Mesothelial cell of epicardium (in vitro differentiated cells): Measurements from ENCODE around the gene SH3RF2. TPM values are rescaled to one million over a fixed set of nuclear protein-coding genes. Genes with fewer than 3 reads are reported as not detected.

Source experiments
- DNase-seq, 2 experiments: peaks; one replicate each; pipeline ENCODE4 v3.0.0; 2021; ENCODE audit warnings: low spot score in 2 of 2; ENCODE audit not compliant: unreplicated experiment in 2 of 2
- H3K27ac Mint-ChIP-seq: 2 replicates; pipeline ENCODE4 v1.8.0; 2021; ENCODE audit warnings: mixed read lengths
- H3K27me3 Mint-ChIP-seq: 2 replicates; pipeline ENCODE4 v1.8.0; 2021; ENCODE audit warnings: low read depth, mixed read lengths
- H3K36me3 Mint-ChIP-seq: 2 replicates; pipeline ENCODE4 v1.8.0; 2021; ENCODE audit warnings: mixed read lengths
- H3K4me1 Mint-ChIP-seq: 2 replicates; pipeline ENCODE4 v1.8.0; 2021; ENCODE audit warnings: mixed read lengths
- H3K4me3 Mint-ChIP-seq: 2 replicates; pipeline ENCODE4 v1.8.0; 2021; ENCODE audit warnings: mild to moderate bottlenecking, moderate library complexity, mixed read lengths
- H3K9me3 Mint-ChIP-seq: 2 replicates; pipeline ENCODE4 v1.8.0; 2021; ENCODE audit warnings: mixed read lengths
- total RNA-seq: library from RNA; stranded (reverse); gene quantifications from 3 replicates; pipeline ENCODE4 v1.2.1, GENCODE V29; 2021
- TF ChIP-seq, protein P1 (sequence below): fragments of 200-600 bp; sonication (generic); IDR thresholded peaks from one replicate; pipeline ENCODE4 v1.5.0; 2021; ENCODE audit warnings: antibody characterized with exemption; ENCODE audit not compliant: unreplicated experiment

SH3RF2 gene
- total RNA-seq, 1 donor from 2014 or later, result 3.2 TPM

DNA sequence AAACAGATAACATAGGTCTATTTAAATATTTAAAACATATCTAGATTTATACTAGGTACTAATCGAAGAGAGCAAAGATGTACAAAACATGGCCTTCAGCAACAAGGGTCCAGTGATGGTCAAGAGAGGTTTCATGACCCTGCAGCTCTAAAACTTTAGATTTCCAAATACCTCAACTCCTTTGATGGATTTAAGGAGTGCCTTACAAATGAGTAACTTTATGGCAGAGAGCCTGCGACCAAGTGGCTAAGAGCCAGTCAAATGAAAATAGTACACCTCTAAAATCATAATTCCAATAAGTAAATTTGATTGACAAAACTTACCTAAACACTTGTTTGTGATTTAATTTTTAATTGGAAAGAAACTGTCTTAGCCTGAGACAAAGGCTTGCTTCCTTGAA lies 4.7 kb upstream of the SH3RF2 start:
- no peaks in the 10 kb centered on the region for H3K36me3 Mint-ChIP-seq
- no peaks in the 10 kb centered on the region for H3K9me3 Mint-ChIP-seq
- no peaks in the 10 kb centered on the region for H3K27me3 Mint-ChIP-seq
- no peak overlapping the region for H3K27ac Mint-ChIP-seq
- TF ChIP-seq, protein P1, sequence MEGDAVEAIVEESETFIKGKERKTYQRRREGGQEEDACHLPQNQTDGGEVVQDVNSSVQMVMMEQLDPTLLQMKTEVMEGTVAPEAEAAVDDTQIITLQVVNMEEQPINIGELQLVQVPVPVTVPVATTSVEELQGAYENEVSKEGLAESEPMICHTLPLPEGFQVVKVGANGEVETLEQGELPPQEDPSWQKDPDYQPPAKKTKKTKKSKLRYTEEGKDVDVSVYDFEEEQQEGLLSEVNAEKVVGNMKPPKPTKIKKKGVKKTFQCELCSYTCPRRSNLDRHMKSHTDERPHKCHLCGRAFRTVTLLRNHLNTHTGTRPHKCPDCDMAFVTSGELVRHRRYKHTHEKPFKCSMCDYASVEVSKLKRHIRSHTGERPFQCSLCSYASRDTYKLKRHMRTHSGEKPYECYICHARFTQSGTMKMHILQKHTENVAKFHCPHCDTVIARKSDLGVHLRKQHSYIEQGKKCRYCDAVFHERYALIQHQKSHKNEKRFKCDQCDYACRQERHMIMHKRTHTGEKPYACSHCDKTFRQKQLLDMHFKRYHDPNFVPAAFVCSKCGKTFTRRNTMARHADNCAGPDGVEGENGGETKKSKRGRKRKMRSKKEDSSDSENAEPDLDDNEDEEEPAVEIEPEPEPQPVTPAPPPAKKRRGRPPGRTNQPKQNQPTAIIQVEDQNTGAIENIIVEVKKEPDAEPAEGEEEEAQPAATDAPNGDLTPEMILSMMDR, result no peak
- peaks cover 26% of the 10 kb centered on the region for H3K4me1 Mint-ChIP-seq
- H3K4me3 Mint-ChIP-seq, result no peak overlapping the region
- no peak for DNase-seq

DNA sequence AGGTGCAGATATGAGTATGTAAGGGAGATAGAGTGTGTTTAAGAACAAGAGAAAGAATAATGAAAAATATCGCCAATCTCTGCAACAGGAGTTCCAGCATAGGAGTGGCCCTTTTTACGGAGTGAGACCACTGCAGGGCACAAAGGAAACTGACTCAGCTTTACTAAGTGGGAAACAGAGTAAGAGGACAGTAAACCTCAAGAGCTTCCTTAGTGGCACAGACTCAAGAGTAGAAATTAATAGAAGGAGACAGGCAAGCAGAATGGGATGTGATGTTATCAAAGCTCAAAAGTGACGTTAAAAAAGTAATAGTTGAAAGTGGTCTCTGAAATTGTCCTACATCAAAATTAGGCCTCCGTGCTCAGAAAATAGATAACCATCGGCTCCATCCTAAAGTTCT lies 2.1 kb upstream of the SH3RF2 start:
- Mint-ChIP-seq H3K36me3 (no peaks in the 10 kb centered on the region), H3K27me3 (no peaks in the 10 kb centered on the region), H3K27ac (no peak overlapping the region), H3K4me1 (peaks cover 52% of the 10 kb centered on the region), H3K9me3 (no peaks in the 10 kb centered on the region), H3K4me3 (no peak overlapping the region)
- DNase-seq, result no peak
- TF ChIP-seq, protein P1, result no peak

DNA sequence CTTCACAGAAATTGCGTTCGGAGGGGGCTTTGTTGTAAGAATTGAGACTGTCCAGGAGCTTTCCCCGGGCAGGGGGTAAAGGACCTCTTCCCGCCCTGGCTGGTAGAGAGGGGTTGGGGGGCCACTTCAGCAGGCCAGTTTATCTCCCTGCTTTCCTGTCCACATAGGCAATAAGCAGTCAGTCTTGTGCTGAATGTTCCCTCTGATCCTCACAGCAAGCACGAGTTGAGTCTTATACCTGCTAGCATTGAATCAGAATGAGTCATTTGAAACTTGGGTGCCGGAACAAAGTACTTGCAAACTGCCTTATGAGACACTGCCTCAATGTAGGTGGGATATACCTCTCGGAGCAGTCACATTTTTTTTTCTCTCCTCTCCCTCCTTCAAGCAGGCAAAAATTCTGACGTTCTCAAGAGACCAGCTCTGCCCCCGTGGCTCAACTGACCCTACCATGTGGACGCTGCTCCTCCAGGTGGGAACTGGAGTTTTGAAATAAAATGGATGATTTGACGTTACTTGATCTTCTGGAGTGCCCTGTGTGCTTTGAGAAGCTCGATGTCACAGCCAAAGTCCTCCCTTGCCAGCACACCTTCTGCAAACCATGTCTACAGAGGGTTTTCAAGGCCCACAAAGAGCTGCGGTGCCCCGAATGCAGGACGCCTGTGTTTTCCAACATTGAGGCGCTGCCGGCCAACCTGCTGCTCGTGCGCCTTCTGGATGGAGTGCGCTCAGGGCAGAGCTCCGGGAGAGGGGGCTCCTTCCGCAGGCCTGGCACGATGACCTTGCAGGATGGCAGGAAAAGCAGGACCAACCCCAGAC lies 1.3 kb downstream of the SH3RF2 start:
- DNase-seq, result no peak
- TF ChIP-seq, protein P1, result no peak
- Mint-ChIP-seq H3K9me3 (no peaks in the 10 kb centered on the region), H3K27me3 (no peaks in the 10 kb centered on the region), H3K4me1 (peaks cover 56% of the 10 kb centered on the region), H3K36me3 (no peaks in the 10 kb centered on the region), H3K27ac (peak overlapping the region; percentile 89), H3K4me3 (peak overlapping the region; percentile 76)

DNA sequence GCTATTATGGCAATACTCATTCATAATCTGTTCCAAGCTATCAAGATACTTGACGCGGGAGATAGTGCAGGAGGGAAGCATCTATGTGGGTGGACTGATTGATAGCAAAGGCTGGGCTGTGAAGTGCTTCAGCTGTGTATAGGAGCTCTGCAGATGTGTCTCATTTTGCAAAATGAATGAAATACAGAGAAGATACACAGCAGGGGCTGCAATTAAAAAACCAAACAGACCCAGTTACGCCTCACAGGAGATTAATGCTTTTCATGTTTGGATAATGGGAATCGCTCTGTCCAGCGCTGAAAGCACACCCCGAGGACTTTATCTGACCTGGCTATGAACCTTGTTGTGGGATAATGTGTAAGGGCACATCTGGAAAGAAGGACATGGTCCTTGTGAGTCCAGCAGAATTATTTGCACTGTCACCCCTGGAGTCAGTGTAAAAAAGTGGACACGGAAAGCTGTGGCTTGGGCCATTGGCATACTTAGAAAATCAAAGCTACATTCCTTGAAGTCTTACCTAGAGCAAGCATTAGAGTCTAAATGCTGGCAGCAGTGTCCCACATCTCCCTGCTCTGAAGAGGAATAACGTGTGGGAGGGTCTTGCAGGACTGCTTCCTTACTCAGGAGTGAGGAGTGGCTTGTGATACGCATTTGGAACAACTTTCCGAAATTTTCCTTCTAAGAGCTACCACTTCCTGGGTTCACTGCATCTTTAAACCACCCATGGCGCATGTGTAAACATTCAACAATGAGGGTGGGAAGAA lies 2.6 kb downstream of the SH3RF2 start:
- DNase-seq, result no peak
- H3K9me3 Mint-ChIP-seq, result no peaks in the 10 kb centered on the region
- no peaks in the 10 kb centered on the region for H3K27me3 Mint-ChIP-seq
- H3K36me3 Mint-ChIP-seq, result no peaks in the 10 kb centered on the region
- no peak overlapping the region for H3K4me3 Mint-ChIP-seq
- H3K4me1 Mint-ChIP-seq, result peaks cover 61% of the 10 kb centered on the region
- peak overlapping the region; percentile 57 for H3K27ac Mint-ChIP-seq
- TF ChIP-seq, protein P1, result no peak

DNA sequence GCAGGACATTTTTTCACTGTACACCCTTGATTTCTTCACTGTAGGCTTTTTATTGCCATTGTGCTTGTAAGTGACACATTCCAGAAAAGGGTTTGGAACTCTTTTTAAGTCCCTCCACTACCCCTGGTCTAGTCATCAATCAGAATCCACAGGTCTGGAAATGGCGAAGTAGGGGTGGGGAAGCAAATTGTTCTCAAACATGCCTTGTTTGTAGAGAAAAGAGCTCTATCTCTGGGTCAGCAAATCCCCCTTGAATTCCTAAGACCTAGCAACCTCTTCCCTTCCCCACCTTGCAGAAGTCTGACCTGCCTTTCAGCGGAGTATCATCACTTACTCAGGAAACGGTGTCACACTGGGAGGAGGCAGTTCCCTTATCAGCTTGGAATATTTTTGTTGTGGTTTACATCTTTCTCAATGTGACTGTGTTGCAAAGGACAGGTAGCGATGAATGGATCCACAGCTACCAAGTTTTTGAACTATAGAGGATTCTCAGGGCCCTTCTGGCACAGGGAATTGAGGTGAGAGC lies 3.2 kb downstream of the SH3RF2 start:
- Mint-ChIP-seq H3K27ac (no peak overlapping the region), H3K9me3 (no peaks in the 10 kb centered on the region), H3K4me3 (no peak overlapping the region), H3K4me1 (peaks cover 54% of the 10 kb centered on the region), H3K36me3 (no peaks in the 10 kb centered on the region), H3K27me3 (no peaks in the 10 kb centered on the region)
- DNase-seq, result no peak
- TF ChIP-seq, protein P1, result no peak
